Liver (tissue), 9 donors: ENCODE results near the gene LILRA1. TPM values are rescaled to one million over a fixed set of nuclear protein-coding genes. Genes with fewer than 3 reads are reported as not detected.
"Not testable (repeated sequence)": the region's sequence is repeated elsewhere in the genome, so short reads cannot be mapped to it uniquely, and the experiment has no call there.

Experiments
- DNase-seq: peaks from one replicate; pipeline ENCODE4 v3.0.0-alpha.2; 2017; ENCODE audit warnings: low spot score
- H3K27ac ChIP-seq, 2 donors: one replicate each; pipeline ENCODE4 v1.7.0; 2013; ENCODE audit warnings: inconsistent platforms in 2 of 2, low read length in 2 of 2, control low read depth in 1 of 2, low read depth in 1 of 2, mild to moderate bottlenecking in 1 of 2
- H3K27me3 ChIP-seq, 4 donors: one replicate each; pipeline versions ENCODE4 v1.6.1 to v1.7.0; 2013; ENCODE audit warnings: low read length in 3 of 4, inconsistent platforms in 1 of 4, mild to moderate bottlenecking in 1 of 4, moderate library complexity in 1 of 4; ENCODE audit not compliant: control insufficient read depth in 4 of 4, insufficient read depth in 4 of 4
- H3K36me3 ChIP-seq, 4 donors: one replicate each; pipeline versions ENCODE4 v1.6.1 to v1.7.0; 2013; ENCODE audit warnings: low read length in 3 of 4, mild to moderate bottlenecking in 3 of 4, low read depth in 1 of 4, moderate library complexity in 1 of 4; ENCODE audit not compliant: control insufficient read depth in 4 of 4, insufficient read depth in 3 of 4
- H3K4me1 ChIP-seq, 4 donors: one replicate each; pipeline versions ENCODE4 v1.6.1 to v1.7.0; 2013; ENCODE audit warnings: low read length in 3 of 4, mild to moderate bottlenecking in 3 of 4, moderate library complexity in 1 of 4; ENCODE audit not compliant: control insufficient read depth in 4 of 4, insufficient read depth in 4 of 4
- H3K4me3 ChIP-seq, 3 donors: one replicate each; pipeline versions ENCODE4 v1.6.1 to v1.7.0; 2013; ENCODE audit warnings: low read length in 3 of 3, control low read depth in 1 of 3, low read depth in 1 of 3, mild to moderate bottlenecking in 1 of 3
- H3K9ac ChIP-seq, 2 donors: one replicate each; pipeline ENCODE4 v1.7.0; 2013; ENCODE audit warnings: low read length in 2 of 2, mild to moderate bottlenecking in 2 of 2, moderate library complexity in 2 of 2, control low read depth in 1 of 2, low read depth in 1 of 2
- H3K9me3 ChIP-seq, 4 donors: one replicate each; pipeline versions ENCODE4 v1.6.1 to v1.7.0; 2013; ENCODE audit warnings: low read length in 3 of 4; ENCODE audit not compliant: control insufficient read depth in 4 of 4
- CTCF ChIP-seq: fragments of 150-350 bp; IDR thresholded peaks from 2 replicates; pipeline ENCODE4 v1.5.1; 2017; ENCODE audit warnings: improper control_type of control experiment, low read depth, low read length; ENCODE audit not compliant: missing input control
- EGR1 ChIP-seq, 2 donors: IDR thresholded peaks; 2 replicates each; pipeline ENCODE4 v1.6.1; 2016 to 2018; ENCODE audit warnings: antibody characterized with exemption in 2 of 2, low read depth in 2 of 2
- FOXA1 ChIP-seq: IDR thresholded peaks from 2 replicates; pipeline ENCODE4 v1.6.1; 2016; ENCODE audit warnings: antibody characterized with exemption
- GABPA ChIP-seq, 2 donors: IDR thresholded peaks in 1 of 2; conservative IDR thresholded peaks in 1 of 2; 2 replicates each; pipeline ENCODE4 v1.6.1; 2016; ENCODE audit warnings: antibody characterized with exemption in 2 of 2, mild to moderate bottlenecking in 1 of 2, moderate library complexity in 1 of 2
- JUND ChIP-seq, 2 donors: IDR thresholded peaks; 2 replicates each; pipeline ENCODE4 v1.6.1; 2016; ENCODE audit warnings: antibody characterized with exemption in 2 of 2
- NR2F2 ChIP-seq: IDR thresholded peaks from 2 replicates; pipeline ENCODE4 v1.6.1; 2016; ENCODE audit warnings: antibody characterized with exemption
- RXRA ChIP-seq, 2 donors: IDR thresholded peaks; 2 replicates each; pipeline ENCODE4 v1.6.1; 2017 to 2018; ENCODE audit warnings: antibody characterized with exemption in 2 of 2, mild to moderate bottlenecking in 1 of 2
- SP1 ChIP-seq: IDR thresholded peaks from 2 replicates; pipeline ENCODE4 v1.6.1; 2018; ENCODE audit warnings: antibody characterized with exemption, mild to moderate bottlenecking
- TAF1 ChIP-seq: conservative IDR thresholded peaks from 2 replicates; pipeline ENCODE4 v1.6.1; 2016; ENCODE audit warnings: antibody characterized with exemption, mild to moderate bottlenecking
- YY1 ChIP-seq: IDR thresholded peaks from 2 replicates; pipeline ENCODE4 v1.6.1; 2016; ENCODE audit warnings: antibody characterized with exemption, mild to moderate bottlenecking
- ZBTB33 ChIP-seq: IDR thresholded peaks from 2 replicates; pipeline ENCODE4 v1.6.1; 2016; ENCODE audit warnings: antibody characterized with exemption
- WGBS: extraction: QIAGEN DNeasy Blood & Tissue Kit; methylation state at CpG from one replicate; pipeline ENCODE4 v1.1.7; 2013; 5-methylcytosine and 5-hydroxymethylcytosine counted together
- polyA plus RNA-seq, 2 donors: library from polyadenylated mRNA; stranded (reverse) in 1 of 2; unstranded in 1 of 2; fragments of 200-250 nt in 1 of 2; fragments of >200 nt in 1 of 2; fragmentation: Nextera tagmentation in 1 of 2; extraction: Ambion mirVana in 1 of 2; gene quantifications; one replicate each; pipeline versions ENCODE4 v1.2.1 to v1.2.3, GENCODE V29; 2013 to 2015
- total RNA-seq, 2 donors: library from RNA; depleted of rRNA; stranded (reverse); fragments of >200 nt; gene quantifications; one replicate each; pipeline ENCODE4 v1.2.3, GENCODE V29; 2014
- donor health status: healthy.
- donor health status: healthy.
- donor health status: healthy.
- donor health status: healthy.
- donor health status: healthy.

The LILRA1 gene
- total and polyA plus RNA-seq, 4 donors, result 0.43 to 2.1 (median 1.2) TPM

GRCh38 chr19:54573330-54573872 lies 20.0 kb upstream of the LILRA1 start, which contains the start of gene LILRA2:
LILRA2 (plus strand) TSS chr19:54573790; CDS start chr19:54573879, 89 bp downstream.
- TF ChIP-seq GABPA (IDR thresholded peaks at IDR 0.05 in 1 of 2, conservative IDR thresholded peaks at IDR 0.05 in 1 of 2) (no peak), TAF1 (no peak), EGR1 (IDR thresholded peaks at IDR 0.05; ENCODE audit: low read depth in 2 of 2) (no peak), JUND (IDR thresholded peaks at IDR 0.05) (no peak)
- peak within 1 kb of the TSS; percentile 20 to 59 for H3K27ac ChIP-seq
- no peaks in the 10 kb centered on the region for H3K27me3 ChIP-seq
- no peak within 1 kb of the TSS for H3K9ac ChIP-seq
- H3K9me3 ChIP-seq, result peaks cover 0 to 2% (median 0%) of the 10 kb centered on the region in 4 donors
- WGBS, result 53% methylated on average over 10 of the region's 10 CpGs
- H3K4me1 ChIP-seq, result no peaks in the 10 kb centered on the region
- no peaks in the 10 kb centered on the region for H3K36me3 ChIP-seq
- DNase-seq, result no peak
- H3K4me3 ChIP-seq, result no peak within 1 kb of the TSS

GRCh38 chr19:54574051-54574450 lies 19.4 kb upstream of the LILRA1 start:
- Histone ChIP-seq H3K27ac (no peak overlapping the region), H3K36me3 (no peaks in the 10 kb centered on the region), H3K9ac (no peak overlapping the region), H3K4me1 (no peaks in the 10 kb centered on the region), H3K27me3 (no peaks in the 10 kb centered on the region), H3K4me3 (no peak overlapping the region), H3K9me3 (peaks cover 0 to 2% (median 0%) of the 10 kb centered on the region in 4 donors)
- 32% methylated on average over 4 of the region's 4 CpGs for WGBS
- no peak for TF ChIP-seq RXRA (IDR thresholded peaks at IDR 0.05)
- TF ChIP-seq YY1, result no peak
- TF ChIP-seq SP1, result no peak
- no peak for TF ChIP-seq CTCF
- no peak for TF ChIP-seq FOXA1
- TF ChIP-seq ZBTB33, result no peak
- no peak for TF ChIP-seq NR2F2
- DNase-seq, result no peak

GRCh38 chr19:54574527-54575056 lies 18.8 kb upstream of the LILRA1 start:
- H3K36me3 ChIP-seq, result no peaks in the 10 kb centered on the region
- no peak overlapping the region for H3K27ac ChIP-seq
- no peak overlapping the region for H3K4me3 ChIP-seq
- H3K27me3 ChIP-seq, result no peaks in the 10 kb centered on the region
- no peak overlapping the region for H3K9ac ChIP-seq
- peaks cover 0 to 2% (median 0%) of the 10 kb centered on the region in 4 donors for H3K9me3 ChIP-seq
- no peak for DNase-seq
- 64% methylated on average over 12 of the region's 12 CpGs for WGBS
- H3K4me1 ChIP-seq, result no peaks in the 10 kb centered on the region
- no peak for TF ChIP-seq EGR1 (IDR thresholded peaks at IDR 0.05; ENCODE audit: low read depth in 2 of 2)
- TF ChIP-seq GABPA (IDR thresholded peaks at IDR 0.05 in 1 of 2, conservative IDR thresholded peaks at IDR 0.05 in 1 of 2), result no peak
- TF ChIP-seq NR2F2, result no peak

GRCh38 chr19:54575205-54575604 lies 18.2 kb upstream of the LILRA1 start:
- H3K9ac ChIP-seq, H3K4me3 ChIP-seq, H3K27me3 ChIP-seq, H3K4me1 ChIP-seq, DNase-seq, H3K9me3 ChIP-seq, H3K36me3 ChIP-seq, H3K27ac ChIP-seq: not testable (repeated sequence)
- WGBS, result 75% methylated on average over 9 of the region's 9 CpGs
